Choroid plexus epithelial cell (primary cell): Measurements from ENCODE around the gene MGLL.

ENCODE experiments used
- DNase-seq: peaks from one replicate; pipeline ENCODE4 v3.0.0-alpha.2; 2010; ENCODE audit warnings: low read depth
- H3K4me3 ChIP-seq: 2 replicates; pipeline ENCODE4 v1.5.1; 2011; ENCODE audit warnings: low read depth, mild to moderate bottlenecking, control low read depth, low read length, moderate library complexity
- CTCF ChIP-seq: conservative IDR thresholded peaks from 2 replicates; pipeline ENCODE4 v1.5.1; 2011; ENCODE audit warnings: low read depth, mild to moderate bottlenecking, control low read depth, inconsistent platforms, low read length, moderate library complexity

Gene MGLL

GRCh38 chr3:127676456-127676855 lies 145.9 kb downstream of the MGLL start:
- H3K4me3 ChIP-seq, result no peak overlapping the region
- no peak for TF ChIP-seq CTCF
- no peak for DNase-seq

GRCh38 chr3:127675651-127676391 lies 146.5 kb downstream of the MGLL start:
- no peak for DNase-seq
- H3K4me3 ChIP-seq, result no peak overlapping the region
- TF ChIP-seq CTCF, result no peak

GRCh38 chr3:127674790-127675189 lies 147.5 kb downstream of the MGLL start:
- no peak for DNase-seq
- TF ChIP-seq CTCF, result no peak
- no peak overlapping the region for H3K4me3 ChIP-seq

DNA sequence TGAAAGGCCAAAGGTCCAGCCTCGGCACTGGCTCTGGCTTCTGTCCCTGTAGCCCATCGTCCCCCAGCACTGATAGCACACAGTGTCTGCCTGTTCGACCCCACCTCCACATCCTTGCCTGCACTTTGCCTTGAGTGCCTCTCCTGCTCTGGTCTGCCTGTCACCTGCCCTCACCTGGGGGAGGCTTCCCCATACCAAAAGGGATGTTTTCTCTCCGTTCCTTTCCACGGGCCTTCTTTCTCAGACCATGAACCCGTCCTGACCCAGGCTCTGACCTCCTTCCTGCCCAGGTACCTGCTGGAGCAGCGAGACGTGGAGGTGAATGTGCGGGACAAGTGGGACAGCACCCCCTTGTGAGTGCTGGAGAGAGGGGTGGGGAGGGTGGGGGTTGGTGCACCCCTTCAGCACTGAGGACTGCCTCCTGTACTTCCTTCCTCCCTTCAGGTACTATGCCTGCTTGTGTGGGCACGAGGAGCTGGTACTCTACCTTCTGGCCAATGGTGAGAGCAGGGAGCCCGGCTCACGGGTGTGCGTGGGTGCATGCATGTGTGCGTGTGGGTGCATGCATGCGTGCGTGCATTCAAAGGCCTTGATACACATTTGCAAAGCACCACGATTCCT lies 148.1 kb downstream of the MGLL start:
- no peak for TF ChIP-seq CTCF
- peak overlapping the region; percentile 91 for H3K4me3 ChIP-seq
- no peak for DNase-seq

DNA sequence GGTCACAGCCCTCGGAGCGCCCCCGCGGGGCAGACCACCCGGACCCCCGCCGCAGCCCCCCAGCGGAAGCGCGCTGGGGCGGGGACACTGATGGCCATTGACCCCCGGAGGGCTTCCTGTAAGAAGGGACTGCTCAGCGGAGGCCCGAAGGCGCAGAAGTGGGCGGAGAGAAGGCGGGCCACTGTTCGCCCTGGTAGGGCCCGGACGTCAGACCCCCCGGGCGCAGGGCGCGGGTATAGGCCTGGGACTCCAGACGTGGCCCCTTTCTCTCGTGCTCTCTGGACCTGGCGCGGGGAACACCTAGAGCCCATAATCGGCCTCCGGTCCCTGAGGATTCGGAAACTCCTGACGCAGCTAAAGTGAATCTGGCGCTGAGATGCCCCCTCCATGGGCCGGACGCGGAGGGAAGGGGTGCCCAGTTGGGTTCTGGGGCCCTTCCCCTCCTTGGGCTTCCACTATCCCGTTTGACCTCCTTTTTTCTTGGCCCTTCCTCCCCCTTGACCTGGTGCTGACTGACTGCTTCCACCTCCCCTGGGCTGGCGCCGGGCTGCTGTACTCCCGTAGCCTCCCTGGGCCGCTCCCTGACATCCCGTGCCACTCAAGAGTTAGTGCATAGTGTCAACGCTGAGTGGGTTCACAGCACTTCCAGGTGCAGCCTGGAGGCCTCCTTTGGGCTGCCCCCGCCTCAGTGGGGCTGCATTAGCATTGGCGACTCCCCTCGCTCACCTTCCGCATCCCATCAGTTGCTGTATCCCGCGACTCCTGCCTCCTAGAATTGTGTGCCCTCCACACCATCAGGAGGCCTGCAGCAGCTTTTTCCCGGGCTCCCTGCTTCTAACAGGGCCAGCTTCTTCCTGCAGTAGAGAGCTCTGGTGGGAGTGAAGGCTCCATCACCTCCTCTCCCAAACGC lies 148.9 kb downstream of the MGLL start:
- peak overlapping the region; percentile 91 for H3K4me3 ChIP-seq
- DNase-seq, result peak; percentile 70
- TF ChIP-seq CTCF, result no peak

GRCh38 chr3:127672429-127673190 lies 149.7 kb downstream of the MGLL start, which contains the start of gene ABTB1:
ABTB1 (plus strand) TSS chr3:127672952; CDS start chr3:127673026, 74 bp downstream.
- peak within 1 kb of the TSS; percentile 91 for H3K4me3 ChIP-seq
- no peak for TF ChIP-seq CTCF
- DNase-seq, result peak; percentile 75
